ENCODE data around the gene HDLBP.

HDLBP gene

DNA sequence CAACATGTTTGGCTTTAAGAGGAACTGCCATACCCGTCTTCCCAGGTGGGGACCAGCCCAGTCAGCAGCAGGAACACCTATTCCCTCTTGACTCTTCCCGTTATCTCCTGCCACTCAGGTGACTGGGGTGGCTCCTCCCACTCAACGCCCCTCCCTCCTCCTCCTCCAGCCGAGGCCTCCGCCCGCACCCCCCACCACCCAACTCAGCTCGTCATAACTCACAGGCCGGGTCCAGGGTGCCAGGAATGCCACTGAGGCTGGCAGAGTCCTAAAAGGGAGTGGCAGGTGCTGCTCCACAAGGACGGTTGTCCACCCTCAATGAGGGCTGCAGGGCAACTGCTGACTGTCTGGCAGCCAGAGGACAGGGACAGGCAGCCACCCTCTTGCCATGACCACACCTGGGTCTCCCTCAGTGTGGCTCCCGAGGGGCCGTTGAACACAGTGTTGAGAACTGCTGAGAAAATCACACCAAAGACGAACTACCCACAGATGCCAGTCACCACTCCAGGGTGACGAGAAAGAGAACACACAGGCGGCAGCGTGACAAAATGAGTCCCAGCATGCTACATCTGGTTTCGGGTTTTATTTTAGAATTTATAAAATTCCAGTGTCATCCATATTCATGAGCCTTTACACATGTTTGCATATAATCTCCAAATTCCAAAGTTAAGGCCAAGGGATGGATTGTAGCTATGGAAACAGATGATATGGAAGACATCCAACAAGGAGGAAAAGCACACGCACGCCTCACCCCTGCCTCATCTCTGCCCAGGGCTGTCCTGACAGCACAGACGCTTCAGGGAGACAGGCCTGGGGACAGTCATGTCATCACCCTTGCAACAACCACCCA lies 88.5 kb downstream of the HDLBP start:
- DNase-seq = no peak

DNA sequence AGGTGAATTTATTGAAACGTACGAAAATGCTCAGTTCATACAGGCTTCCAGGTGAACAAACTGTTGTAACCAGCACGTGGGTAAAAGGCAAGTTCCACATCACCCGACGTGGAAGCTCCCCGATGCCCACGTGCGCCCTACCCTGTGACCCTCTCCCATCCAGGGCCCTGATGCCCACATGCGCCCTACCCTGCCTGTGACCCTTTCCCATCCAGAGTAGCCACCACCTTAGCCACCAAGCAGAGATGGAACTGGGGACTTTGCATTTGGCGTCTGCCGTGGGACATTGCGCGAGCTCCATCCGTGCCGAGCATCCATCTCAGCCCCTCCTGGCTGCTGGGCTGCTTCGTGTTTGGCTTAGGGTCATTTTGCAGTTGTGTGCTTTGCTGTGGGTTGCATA lies 89.5 kb downstream of the HDLBP start:
- no peak for DNase-seq

DNA sequence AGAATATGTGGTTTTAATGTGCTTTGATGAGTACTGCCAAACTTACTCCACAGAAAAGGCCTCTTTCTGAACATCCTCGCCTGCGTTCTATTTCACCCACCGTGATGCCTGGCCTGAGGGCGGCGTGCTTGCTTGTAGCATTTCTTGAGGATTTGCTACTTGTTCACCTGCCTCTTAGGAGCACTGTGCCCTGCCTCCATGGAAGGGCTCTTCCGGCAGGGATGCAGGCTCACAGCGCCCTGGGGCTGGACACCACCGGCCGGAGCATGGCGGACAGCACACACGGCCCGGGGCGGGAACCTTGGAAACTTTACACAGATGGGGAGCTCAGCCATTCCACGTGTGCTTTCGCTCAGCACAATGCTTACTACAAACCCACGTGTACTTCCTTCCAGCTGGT lies 89.9 kb downstream of the HDLBP start:
- no peak for DNase-seq

DNA sequence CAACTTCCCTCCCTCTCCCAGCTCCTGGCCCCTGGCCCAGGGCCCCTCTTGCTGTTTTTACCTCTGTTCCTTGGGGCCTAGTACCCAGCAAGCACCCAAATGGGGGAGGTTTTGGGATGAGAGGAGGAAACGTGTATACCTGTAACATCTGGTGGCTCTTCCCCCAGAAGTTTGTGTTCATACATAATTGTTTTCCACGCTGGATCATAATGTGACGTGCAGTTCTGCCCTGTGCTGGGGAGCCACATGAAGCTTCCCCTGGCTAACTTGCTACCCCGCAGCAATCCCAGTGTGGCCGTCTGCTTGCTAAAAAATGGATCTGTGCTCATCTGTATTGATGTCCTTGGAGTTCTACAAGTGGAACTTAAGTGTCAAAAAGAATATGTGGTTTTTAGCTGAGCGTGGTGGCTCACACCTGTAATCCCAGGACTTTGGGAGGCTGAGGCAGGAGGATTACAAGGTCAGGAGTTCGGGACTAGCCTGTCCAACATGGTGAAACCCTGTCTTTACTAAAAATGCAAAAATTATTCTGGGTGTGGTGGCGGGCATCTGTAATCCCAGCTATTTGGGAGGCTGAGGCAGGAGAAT lies 90.5 kb downstream of the HDLBP start:
- DNase-seq = no peak

DNA sequence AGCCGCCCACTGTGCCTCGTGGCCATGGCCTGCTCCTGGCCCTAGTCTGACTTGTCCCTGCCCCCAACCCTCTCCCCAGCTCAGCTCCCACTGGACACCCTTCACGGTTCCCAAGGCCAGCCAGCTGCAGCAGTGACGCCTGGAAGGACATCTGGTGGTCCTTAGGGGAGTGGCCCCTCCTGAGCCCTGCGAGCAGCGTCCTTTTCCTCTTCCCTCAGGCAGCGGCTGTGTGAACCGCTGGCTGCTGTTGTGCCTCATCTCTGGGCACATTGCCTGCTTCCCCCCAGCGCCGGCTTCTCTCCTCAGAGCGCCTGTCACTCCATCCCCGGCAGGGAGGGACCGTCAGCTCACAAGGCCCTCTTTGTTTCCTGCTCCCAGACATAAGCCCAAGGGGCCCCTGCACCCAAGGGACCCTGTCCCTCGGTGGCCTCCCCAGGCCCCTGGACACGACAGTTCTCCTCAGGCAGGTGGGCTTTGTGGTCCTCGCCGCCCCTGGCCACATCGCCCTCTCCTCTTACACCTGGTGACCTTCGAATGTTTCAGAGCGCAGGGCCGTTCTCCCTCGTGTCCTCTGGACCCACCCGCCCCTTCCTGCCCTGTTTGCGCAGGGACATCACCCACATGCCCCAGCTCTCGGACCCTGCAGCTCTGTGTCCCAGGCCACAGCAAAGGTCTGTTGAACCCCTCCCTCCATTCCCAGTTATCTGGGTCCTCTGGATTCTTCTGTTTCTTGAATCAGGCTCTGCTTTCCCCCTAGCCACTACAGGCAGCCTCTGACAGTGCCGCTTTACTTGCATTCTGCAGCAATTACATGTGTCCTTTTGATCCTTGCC lies 91.2 kb downstream of the HDLBP start:
- DNase-seq = no peak

DNA sequence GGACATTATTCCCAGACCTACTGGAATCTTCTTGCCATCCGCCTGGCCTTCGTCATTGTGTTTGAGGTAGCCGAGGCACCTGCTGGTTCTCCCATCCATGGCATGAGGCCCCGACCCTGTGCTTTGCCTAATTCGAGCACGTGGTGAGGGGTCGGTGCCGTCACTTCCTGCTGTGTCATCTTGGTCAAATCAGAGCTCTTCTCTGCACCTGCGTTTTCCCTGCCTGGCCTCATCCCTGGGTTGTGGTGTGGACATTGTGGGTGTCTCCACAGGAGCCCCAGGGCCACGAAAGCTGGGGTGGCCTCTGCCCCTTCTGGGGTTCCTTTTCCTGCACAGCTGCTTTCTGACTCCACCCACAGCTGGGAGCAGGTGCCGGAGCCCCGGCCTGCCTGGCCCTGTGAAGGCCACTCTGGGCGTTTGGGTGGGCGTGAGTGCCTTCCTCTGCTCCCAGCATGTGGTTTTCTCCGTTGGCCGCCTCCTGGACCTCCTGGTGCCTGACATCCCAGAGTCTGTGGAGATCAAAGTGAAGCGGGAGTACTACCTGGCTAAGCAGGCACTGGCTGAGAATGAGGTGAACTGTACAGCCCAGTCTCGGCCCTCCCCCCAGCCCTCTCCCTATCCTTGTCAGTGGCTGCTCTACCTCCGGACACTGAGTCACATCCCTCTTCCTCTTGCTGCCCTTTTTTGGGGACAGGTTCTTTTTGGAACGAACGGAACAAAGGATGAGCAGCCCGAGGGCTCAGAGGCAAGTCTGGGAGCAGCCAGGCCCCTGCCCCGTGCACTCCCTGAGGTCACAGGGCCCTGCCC lies 92.1 kb downstream of the HDLBP start:
- no peak for DNase-seq

DNA sequence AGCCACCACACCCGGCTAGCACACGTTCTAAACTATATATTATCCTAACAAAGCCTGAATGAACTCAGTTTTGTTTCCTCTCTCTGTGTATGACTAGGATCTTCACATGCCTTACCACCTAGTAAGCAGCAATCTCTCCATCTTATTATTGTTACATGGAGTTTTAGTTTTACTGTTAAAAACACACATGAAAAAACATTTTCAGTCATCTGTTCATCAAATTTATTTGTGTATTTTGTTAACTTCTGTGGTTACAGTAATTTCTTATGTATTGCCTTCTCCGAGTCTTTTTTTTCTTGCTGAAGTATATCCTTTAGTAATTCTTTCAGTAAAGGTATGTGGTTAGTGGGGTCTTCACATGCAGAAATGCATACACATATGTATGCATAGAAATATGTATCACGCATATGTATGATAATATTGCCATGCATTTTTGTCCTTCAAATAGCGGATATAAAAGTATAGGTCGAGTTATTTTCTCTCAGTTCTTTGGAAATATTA lies 95.6 kb downstream of the HDLBP start:
- DNase-seq = no peak

DNA sequence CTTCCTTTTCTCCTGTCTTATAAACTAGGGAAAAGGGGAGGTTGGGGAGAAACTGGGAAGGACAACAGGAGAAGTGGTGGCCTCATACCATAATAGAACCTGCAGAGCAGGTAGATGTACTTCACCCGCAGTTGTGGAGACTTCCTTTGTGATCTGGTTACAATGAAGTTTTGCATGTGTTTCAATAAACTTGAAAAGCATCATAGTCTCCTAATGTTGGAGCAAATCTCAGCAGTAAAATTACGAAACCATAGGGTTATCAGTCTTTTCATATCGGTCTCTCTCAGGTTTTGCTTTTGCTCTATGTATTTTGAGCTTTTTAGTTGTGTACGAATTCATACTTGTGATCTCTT lies 96.5 kb downstream of the HDLBP start:
- no peak for DNase-seq

DNA sequence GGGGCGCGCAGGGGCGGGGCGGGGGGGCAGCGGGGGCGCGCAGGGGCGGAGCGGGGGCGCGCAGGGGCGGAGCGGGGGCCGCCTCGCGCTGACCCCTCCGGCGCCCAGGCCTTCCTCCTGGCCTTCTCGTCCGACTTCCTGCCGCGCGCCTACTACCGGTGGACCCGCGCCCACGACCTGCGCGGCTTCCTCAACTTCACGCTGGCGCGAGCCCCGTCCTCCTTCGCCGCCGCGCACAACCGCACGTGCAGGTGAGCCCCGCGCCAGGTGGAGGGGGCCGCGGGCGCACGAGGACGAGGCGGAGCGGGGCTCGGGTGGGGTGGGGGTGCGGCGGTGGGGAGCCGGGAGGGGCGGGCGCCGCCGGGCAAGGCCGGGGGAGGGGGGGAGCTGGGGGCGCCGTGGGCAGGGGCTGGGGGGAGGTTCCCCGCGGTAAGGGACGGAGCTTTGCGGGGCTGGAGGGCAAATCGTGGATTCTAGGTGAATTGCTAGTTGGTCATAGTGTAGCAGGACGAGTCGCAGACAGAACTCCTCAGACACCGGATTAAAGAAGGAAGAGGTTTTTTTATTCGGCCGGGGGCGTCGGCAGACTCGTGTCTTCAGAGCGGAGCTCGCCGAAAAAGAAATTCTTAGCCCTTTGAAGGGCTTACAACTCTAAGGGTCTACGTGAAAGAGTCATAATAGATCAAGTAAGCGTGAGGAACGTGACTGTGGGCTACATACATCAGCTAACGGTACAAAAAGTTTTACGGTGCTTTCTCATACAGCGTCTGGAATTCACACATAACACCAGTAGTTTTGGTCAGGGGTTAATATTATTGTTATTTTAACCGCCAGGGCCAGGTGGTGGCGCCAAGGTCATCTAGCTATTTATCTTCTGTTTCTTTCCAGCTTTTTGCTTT lies 97.1 kb downstream of the HDLBP start:
- no peak for DNase-seq

DNA sequence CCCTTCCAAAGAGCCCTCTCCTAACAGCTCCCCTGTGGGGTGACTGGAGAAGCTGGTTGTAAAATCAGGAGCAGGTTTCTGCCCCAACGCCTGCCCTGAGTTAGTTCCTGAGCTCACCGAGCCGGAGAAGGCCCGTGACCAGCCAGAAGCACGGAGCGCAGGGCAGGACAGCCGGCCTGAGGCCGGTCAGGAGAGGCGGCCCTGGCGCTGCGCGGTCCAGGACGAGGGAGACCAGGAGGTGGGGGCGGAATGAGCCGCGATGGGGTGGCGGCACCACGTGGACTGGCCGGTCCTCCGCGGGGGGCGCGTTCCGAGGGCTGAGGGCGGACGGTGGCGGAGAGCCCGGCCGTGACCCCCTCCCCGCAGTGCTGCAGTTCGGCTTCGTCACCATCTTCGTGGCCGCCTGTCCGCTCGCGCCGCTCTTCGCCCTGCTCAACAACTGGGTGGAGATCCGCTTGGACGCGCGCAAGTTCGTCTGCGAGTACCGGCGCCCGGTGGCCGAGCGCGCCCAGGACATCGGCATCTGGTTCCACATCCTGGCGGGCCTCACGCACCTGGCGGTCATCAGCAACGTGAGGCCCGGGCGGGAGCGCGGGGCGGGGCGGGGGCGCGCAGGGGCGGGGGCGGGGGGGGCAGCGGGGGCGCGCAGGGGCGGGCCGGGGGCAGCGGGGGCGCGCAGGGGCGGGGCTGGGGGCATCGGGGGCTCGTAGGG lies 98.0 kb downstream of the HDLBP start:
- DNase-seq = no peak

DNA sequence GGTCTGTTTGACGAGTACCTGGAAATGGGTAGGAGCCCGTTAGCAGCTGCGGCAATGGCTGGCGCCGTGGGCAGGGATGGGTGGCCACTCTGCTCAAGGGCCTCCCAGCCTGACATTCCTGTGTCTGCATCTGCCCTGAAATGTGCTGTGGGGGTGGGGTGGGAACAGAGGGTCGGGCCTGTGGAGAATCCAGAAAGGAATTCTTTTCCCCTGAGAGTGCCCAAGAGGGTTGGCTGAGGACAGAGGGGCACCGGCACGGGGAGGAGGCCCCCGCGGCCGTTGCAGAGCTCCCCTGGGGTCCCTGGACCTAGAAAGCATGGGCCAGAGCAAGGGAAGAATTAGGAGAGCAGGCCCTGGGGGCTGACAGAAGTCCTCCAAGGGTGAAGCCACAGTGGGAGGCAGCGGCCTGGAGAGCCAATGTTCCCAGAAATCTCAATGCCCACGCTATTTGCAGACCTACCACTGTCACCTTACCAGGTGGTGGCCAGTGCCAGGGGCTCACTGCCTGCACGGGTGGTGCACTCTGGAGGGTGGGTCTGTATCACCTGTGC lies 99.2 kb downstream of the HDLBP start:
- DNase-seq = no peak

DNA sequence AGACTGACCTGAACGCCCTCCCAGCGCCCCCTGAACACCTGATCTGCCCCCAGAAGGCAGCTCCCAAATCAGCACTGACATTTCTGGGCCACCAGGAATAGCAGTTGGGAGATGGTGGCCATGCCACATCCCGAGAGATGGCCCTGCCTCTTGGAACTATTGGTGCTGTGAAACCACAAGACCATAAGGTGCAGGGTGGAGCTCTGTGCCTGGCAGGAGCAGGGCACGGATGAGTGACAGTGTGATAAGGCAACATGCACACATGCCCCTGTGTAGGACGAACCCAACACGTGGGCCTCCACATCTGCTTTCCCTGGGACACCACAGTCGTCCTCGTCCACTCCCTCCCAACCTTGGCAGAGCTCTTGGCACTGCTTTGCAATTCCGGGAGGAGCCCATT lies 100.1 kb downstream of the HDLBP start:
- no peak for DNase-seq

DNA sequence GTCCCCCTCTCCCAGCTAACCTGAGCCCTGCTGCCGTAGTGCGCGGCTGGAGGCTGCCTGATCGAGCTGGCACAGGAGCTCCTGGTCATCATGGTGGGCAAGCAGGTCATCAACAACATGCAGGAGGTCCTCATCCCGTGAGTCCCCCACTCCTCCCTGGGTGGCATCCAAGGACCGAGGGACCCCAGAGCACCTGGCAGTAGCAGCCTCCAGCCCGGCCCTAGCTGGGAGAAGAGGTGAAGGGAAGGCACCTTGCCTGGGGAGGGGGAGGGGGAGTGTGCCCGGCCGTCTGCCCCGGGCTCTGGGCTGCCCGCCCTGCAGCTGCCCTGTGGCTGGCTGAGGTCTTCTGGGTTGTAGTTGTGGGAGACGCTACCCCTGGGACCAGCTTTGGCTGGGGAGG lies 100.7 kb downstream of the HDLBP start:
- DNase-seq = no peak

DNA sequence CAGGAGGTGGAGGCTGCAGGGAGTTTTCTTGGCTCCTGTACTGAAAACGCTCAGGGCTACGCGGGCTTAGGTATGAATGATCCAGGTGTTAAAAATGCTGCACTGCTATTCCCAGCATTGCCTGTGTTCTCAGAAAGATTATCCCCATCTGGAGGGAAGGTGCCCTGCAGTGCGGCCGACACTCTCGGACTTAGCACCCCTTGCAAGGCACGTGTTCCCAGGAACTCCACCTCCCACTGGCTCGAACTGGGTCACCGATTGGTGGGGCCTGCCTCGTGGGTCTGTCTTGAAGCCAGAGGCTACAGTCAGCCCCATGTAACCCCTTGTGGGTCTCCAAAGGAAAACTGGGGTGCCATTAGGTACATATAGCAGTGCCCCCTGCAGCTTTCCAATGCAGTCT lies 101.3 kb downstream of the HDLBP start:
- DNase-seq = no peak

DNA sequence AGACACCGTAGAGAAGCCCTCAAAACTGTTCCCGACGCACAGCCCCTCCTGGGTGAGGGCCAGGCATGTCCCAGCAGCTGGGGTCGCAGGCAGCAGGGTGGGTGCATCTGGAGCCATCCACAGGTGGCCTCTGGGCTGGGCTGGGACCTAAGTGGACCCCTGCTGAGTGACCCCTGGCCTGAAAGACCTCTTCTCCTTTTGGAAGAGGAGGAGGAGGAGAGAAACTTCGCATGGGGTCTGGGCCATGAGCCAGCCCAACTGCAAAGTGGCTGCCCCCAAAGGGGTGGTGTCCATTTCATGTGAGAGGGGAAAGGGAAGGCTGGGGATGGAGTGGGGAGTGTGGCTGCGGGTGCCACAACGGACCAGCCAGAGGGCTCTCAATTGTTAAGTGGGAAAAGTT lies 101.9 kb downstream of the HDLBP start:
- no peak for DNase-seq

DNA sequence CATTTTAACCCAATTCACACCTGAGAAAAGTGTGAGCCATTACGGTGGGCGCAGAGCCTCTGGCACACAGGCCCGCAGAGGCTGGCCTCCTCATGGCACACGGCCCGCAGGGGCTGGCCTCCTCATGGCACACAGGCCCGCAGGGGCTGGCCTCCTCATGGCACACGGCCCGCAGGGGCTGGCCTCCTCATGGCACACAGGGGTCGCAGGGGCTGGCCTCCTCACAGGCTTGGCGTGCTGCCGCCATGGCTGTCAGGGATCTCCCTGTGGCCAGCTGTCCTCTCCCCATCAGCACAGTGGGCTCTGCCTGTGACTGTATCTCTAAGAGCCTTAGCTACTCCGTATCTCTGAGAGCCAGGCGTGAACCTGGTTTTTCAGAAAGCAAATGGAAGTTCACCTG lies 102.4 kb downstream of the HDLBP start:
- DNase-seq = no peak

DNA sequence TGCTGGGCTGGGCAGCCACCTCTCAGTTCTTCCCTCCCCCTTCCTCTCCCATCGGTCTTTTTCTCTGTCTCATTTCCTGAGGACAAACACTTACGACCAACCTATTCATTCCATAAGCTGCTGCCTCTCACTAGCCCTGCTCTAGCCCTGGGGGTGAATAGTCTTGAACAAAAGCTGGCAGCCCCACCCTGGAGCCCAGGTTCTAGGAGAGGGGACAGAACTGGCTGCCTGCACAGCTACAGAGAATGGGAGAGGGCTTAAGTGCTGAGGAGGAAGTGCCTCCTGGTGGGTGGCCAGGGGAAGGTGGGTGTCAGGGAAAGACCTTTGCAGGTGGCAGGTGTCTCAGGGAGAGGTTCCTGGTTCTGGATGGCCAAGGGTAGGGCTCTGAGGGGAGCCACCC lies 104.2 kb downstream of the HDLBP start:
- DNase-seq = no peak

DNA sequence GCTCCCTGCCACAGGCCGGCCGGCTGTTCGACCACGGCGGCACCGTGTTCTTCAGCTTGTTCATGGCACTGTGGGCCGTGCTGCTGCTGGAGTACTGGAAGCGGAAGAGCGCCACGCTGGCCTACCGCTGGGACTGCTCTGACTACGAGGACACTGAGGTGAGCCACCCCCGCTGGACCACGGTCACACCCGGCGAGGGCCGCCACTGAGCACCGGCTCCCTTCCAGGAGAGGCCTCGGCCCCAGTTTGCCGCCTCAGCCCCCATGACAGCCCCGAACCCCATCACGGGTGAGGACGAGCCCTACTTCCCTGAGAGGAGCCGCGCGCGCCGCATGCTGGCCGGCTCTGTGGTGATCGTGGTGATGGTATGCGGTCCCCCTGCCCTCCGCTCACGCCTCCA lies 106.2 kb downstream of the HDLBP start:
- no peak for DNase-seq

DNA sequence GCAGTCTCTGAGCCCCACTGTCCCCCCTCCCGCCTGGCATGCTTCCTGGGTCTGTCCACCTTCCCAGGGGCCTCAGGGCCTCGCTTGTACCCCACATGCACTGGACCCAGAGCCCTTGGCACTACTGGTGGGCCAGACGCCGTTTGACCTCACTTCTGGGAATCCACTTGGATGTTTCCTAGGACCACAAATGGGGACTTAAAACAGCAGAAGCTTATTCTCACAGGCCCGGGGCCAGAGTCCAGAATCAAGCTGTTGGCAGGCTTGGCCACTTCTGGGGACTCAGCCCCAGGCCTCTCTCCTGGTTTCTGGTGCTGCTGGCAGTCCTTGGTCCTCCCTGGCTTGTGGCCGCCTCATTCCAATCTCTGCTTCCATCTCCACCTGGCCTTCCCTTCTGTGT lies 107.4 kb downstream of the HDLBP start:
- no peak for DNase-seq

DNA sequence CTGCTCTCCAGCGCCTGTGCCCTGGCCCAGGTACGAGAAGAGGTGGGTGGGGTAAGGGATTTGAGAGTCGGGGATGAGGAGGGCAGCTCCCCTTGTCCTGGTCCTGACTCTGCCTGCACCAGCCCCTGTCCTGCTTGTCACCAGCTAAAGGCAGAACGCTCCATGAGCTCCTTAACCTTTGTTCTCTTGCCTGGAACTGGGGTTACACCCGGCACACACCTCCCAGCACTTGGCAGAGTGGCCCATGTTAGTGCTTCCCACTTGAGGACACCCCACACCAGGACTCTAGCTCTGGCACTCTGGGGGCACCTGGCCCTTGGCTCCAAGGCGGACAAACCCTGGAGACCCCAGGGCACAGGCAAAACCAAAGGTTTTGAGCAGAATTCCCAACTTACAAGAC lies 107.8 kb downstream of the HDLBP start:
- no peak for DNase-seq

DNA sequence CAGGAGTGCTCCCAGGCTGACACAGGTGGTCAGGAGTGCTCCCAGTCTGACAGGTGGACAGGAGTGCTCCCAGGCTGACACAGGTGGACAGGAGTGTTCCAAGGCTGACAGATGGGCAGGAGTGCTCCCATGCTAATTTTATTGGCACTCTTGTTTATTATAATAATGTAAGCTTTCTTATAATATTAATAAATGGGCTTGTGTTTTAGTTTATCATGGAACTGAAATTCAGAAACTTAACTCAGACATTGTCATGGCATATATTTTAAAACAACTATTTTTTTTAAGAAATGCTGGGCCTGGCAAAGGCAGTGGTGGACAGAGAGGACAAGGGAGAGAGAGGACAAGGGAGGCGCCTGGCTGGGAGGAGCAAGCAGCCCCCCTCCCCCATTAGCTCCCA lies 108.3 kb downstream of the HDLBP start:
- no peak for DNase-seq

Measured in NCI-H1092 (cell line).